Measurements from ENCODE around the gene LRRN2. TPM values are rescaled to one million over a fixed set of nuclear protein-coding genes. Genes with fewer than 3 reads are reported as not detected.

LRRN2 gene
- total RNA-seq, 4 donors from 2014 or later: 2.0 to 32.9 (median 23.8) TPM

DNA sequence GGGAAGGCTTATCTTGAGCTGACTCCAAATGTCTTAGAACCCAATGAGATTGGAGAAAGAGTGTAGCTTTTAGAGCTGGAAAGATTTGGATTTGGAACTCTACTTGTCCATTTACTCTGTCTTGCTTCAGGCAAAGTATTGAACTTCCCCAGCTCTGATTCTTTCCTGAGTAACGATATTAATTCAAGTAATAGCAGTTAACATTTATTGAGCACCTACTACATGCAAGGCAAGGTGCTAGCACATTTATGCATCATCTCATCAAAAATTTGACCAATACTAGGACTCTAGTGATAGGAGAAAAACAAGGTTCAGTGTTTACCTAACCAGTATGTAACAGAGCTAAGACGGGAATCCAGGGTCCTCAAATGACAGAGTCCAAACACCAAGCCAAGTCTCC is 2.5 kb upstream of the LRRN2 start:
- Histone ChIP-seq H3K4me3 (no peak overlapping the region), H3K27ac (no peak overlapping the region), H3K4me1 (peaks cover 0 to 21% (median 16%) of the 10 kb centered on the region in 4 donors), H3K27me3 (peaks cover 18% of the 10 kb centered on the region), H3K9me3 (no peaks in the 10 kb centered on the region), H3K36me3 (no peaks in the 10 kb centered on the region)
- intact Hi-C loops (cut with DNase I; ENCODE audit: low total_unique reads): no loop called here
- WGBS, 2 donors (ENCODE audit: low coverage in 1 of 2): 91% methylated on average over 2 of the region's 2 CpGs; no CpG with 5 or more reads in 1 of the 2 donors
- in situ Hi-C loops (cut with MboI; ENCODE audit: low pct_ligation_motif_present in 1 of 4, low pct_unique_long_range_greater_than_20kb in 1 of 4, low sequenced_read_pairs in 3 of 4): no loop called here
- DNase-seq: no peak
- TF ChIP-seq, protein P1, sequence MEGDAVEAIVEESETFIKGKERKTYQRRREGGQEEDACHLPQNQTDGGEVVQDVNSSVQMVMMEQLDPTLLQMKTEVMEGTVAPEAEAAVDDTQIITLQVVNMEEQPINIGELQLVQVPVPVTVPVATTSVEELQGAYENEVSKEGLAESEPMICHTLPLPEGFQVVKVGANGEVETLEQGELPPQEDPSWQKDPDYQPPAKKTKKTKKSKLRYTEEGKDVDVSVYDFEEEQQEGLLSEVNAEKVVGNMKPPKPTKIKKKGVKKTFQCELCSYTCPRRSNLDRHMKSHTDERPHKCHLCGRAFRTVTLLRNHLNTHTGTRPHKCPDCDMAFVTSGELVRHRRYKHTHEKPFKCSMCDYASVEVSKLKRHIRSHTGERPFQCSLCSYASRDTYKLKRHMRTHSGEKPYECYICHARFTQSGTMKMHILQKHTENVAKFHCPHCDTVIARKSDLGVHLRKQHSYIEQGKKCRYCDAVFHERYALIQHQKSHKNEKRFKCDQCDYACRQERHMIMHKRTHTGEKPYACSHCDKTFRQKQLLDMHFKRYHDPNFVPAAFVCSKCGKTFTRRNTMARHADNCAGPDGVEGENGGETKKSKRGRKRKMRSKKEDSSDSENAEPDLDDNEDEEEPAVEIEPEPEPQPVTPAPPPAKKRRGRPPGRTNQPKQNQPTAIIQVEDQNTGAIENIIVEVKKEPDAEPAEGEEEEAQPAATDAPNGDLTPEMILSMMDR (IDR thresholded peaks at IDR 0.05): no peak
- TF ChIP-seq EP300 (IDR thresholded peaks at IDR 0.05; ENCODE audit: low read depth): no peak

DNA sequence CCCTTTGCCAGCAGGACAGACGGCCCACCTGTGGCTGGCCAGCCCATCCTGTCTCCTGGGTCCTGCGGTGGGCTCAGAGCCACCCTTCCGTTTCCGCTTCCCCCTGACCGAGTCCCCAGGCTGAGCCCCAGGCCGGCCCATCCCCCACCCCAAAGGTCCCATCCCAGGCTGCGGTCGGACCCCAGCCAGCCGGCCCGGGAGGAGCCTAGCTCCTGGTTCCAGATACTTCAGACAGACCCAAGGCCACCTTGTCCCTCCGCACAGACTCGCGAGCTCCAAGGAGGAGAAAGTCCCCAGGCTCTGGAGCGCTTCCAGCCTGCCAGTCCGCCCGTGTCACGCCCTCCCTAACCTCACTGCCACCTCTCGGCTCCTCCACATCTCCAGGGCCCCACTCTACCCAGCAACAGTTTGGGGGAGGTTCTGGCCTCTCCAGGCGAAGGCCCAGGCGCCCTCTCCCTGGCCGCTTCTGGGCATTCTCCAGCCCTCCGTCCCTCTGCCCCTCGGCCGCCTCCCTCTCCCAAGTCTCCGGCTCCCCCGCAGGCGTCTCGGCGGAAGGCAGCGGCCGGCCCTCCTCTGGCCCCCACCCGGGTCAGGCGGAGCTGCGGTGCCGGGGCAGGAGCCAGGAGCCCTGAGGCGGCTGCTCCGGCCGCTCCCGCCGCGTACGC is 835 bp downstream of the LRRN2 start:
- TF ChIP-seq, protein P1 (IDR thresholded peaks at IDR 0.05): no peak
- TF ChIP-seq POLR2AphosphoS5 (IDR thresholded peaks at IDR 0.05) (no peak), EP300 (IDR thresholded peaks at IDR 0.05; ENCODE audit: low read depth) (no peak), POLR2A (IDR thresholded peaks at IDR 0.05) (no peak)
- 10% methylated on average over 32 of the region's 42 CpGs; no CpG with 5 or more reads in 1 of the 2 donors for WGBS, 2 donors (ENCODE audit: low coverage in 1 of 2)
- peak overlapping the region; percentile 57 to 71 (median 61) for H3K4me3 ChIP-seq
- DNase-seq: peak; percentile 32
- no peaks in the 10 kb centered on the region for H3K9me3 ChIP-seq
- H3K36me3 ChIP-seq: no peaks in the 10 kb centered on the region
- peaks cover 0 to 27% (median 16%) of the 10 kb centered on the region in 4 donors for H3K4me1 ChIP-seq
- in situ Hi-C loops (cut with MboI; ENCODE audit: low pct_ligation_motif_present in 1 of 4, low pct_unique_long_range_greater_than_20kb in 1 of 4, low sequenced_read_pairs in 3 of 4) (no loop called here), intact Hi-C loops (cut with DNase I; ENCODE audit: low total_unique reads) (no loop called here)
- H3K27me3 ChIP-seq: peaks cover 18% of the 10 kb centered on the region
- H3K27ac ChIP-seq: peak overlapping the region; percentile 62 to 66 (median 64)

DNA sequence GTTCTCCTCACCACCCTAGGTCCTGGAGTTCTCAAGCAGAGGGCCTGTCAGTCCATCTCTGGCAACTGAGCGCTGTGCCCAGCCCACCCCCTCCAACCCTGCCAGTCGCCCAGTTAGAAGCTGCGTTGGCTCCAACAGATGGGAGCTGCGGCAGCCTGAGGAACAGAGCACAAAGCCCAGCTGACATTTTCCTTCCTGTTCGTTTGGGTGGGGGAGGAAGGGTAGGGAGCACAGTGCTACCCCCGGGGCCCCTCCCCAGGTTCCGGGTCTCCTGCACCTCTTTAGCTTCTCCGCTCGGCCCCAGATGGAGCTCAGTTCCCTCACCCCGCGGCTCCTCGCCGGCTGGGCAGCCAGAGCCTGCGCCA is 1.4 kb downstream of the LRRN2 start:
- Histone ChIP-seq H3K4me3 (peak overlapping the region; percentile 57 to 71 (median 61)), H3K4me1 (peaks cover 0 to 32% (median 16%) of the 10 kb centered on the region in 4 donors), H3K27ac (peak overlapping the region in 2 of 4 donors; percentile 63 to 65), H3K27me3 (peaks cover 18% of the 10 kb centered on the region), H3K9me3 (no peaks in the 10 kb centered on the region), H3K36me3 (no peaks in the 10 kb centered on the region)
- no peak for DNase-seq
- WGBS, 2 donors (ENCODE audit: low coverage in 1 of 2): 62% methylated on average over 14 of the region's 14 CpGs; no CpG with 5 or more reads in 1 of the 2 donors
- in situ Hi-C loops (cut with MboI; ENCODE audit: low pct_ligation_motif_present in 1 of 4, low pct_unique_long_range_greater_than_20kb in 1 of 4, low sequenced_read_pairs in 3 of 4): no loop called here
- no peak for TF ChIP-seq EP300 (IDR thresholded peaks at IDR 0.05; ENCODE audit: low read depth)
- no peak for TF ChIP-seq POLR2AphosphoS5 (IDR thresholded peaks at IDR 0.05)
- TF ChIP-seq, protein P1 (IDR thresholded peaks at IDR 0.05): no peak
- TF ChIP-seq POLR2A (IDR thresholded peaks at IDR 0.05): no peak
- intact Hi-C loops (cut with DNase I; ENCODE audit: low total_unique reads): no loop called here

DNA sequence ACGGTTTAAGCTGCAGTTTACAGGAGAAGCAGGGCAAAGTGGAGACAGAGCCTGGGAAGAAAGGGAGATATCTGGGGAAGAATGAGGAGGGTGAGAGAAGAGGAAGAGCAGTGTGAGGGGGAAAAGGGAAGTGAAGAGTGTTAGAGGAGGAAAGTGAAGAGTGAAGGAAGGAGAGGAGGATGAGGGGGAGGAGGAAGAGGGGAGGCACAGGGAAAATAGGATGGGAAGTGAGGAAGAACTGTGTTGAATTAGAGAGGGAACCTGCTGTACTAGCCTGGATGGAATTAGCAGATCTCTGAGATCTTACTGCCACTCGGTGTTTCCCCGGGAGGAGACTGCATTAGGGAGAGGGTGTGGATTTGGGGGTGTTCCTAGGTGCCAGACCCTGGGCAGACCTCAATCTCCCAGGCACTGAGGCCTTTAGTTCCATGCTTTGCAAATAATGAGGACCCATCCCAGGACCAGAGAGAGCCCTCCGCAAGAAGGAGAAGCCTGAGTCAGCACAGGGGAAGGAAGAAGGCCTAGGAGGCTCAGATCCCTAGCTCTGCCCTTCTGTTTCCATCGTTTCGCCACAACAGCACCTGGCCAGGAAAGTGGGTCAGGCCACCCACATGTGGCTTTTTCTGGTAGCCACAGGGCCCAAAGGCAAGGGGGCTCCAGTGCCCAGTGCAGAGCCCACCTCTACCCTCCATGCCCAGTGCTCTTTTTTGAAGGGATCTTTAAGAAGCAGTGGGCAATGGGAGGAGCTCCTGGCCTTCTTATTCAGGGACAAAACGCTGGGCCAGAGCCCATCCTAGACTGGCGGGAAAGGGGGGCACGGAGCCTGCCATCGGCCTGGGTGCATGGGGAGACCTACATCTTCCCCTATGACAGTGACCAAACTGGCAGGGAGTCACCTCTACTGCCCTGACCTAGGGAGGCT is 2.0 kb downstream of the LRRN2 start:
- Histone ChIP-seq H3K27ac (peak overlapping the region in 1 of 4 donors; percentile 65), H3K9me3 (no peaks in the 10 kb centered on the region), H3K4me1 (peaks cover 0 to 37% (median 16%) of the 10 kb centered on the region in 4 donors), H3K27me3 (peaks cover 18% of the 10 kb centered on the region), H3K4me3 (peak overlapping the region in 1 of 4 donors; percentile 64), H3K36me3 (no peaks in the 10 kb centered on the region)
- no peak for DNase-seq
- TF ChIP-seq, protein P1 (IDR thresholded peaks at IDR 0.05): no peak
- TF ChIP-seq POLR2A (IDR thresholded peaks at IDR 0.05) (no peak), POLR2AphosphoS5 (IDR thresholded peaks at IDR 0.05) (no peak), EP300 (IDR thresholded peaks at IDR 0.05; ENCODE audit: low read depth) (no peak)
- intact Hi-C loops (cut with DNase I; ENCODE audit: low total_unique reads): no loop called here
- in situ Hi-C loops (cut with MboI; ENCODE audit: low pct_ligation_motif_present in 1 of 4, low pct_unique_long_range_greater_than_20kb in 1 of 4, low sequenced_read_pairs in 3 of 4): no loop called here
- 74 to 92% methylated on average over 2 to 10 of the region's 10 CpGs for WGBS, 2 donors (ENCODE audit: low coverage in 1 of 2)
